ENCODE measurements around the gene ZNF841.

GRCh38 chr19:52138983-52139251, 43.4 kb upstream of the ZNF841 start:
- TF ChIP-seq, protein P1, sequence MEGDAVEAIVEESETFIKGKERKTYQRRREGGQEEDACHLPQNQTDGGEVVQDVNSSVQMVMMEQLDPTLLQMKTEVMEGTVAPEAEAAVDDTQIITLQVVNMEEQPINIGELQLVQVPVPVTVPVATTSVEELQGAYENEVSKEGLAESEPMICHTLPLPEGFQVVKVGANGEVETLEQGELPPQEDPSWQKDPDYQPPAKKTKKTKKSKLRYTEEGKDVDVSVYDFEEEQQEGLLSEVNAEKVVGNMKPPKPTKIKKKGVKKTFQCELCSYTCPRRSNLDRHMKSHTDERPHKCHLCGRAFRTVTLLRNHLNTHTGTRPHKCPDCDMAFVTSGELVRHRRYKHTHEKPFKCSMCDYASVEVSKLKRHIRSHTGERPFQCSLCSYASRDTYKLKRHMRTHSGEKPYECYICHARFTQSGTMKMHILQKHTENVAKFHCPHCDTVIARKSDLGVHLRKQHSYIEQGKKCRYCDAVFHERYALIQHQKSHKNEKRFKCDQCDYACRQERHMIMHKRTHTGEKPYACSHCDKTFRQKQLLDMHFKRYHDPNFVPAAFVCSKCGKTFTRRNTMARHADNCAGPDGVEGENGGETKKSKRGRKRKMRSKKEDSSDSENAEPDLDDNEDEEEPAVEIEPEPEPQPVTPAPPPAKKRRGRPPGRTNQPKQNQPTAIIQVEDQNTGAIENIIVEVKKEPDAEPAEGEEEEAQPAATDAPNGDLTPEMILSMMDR (CRISPR knock-in tag; IDR thresholded peaks at IDR 0.05), result no peak
- TF ChIP-seq IKZF4 (CRISPR knock-in tag; IDR thresholded peaks at IDR 0.05; ENCODE audit: borderline replicate concordance, low read depth, not compliant biosample characterization) (no peak), CREB3 (CRISPR knock-in tag; IDR thresholded peaks at IDR 0.05) (no peak)

Measured in HepG2 (cell line).